C4-2B (cell line): Measurements from ENCODE around the gene ITGA11.

ENCODE experiments used
- CTCF ChIP-seq: fragments of 450-650 bp; conservative IDR thresholded peaks from 2 replicates; pipeline ENCODE4 v1.5.1; 2017; ENCODE audit warnings: mild to moderate bottlenecking
- ZFX ChIP-seq: fragments of 450-650 bp; IDR thresholded peaks from 2 replicates; pipeline ENCODE4 v1.6.1; 2017

- no peak for TF ChIP-seq CTCF
- no peak for TF ChIP-seq ZFX
These were observed 44.4 kb downstream of the ITGA11 start for GRCh38 chr15:68387381-68388143.
